Muscle layer of duodenum (tissue), 2 donors: Measurements from ENCODE around the gene CFAP77.

Experiments used
- H3K27ac ChIP-seq: one replicate; pipeline ENCODE4 v1.7.0; 2013; ENCODE audit warnings: mild to moderate bottlenecking, low read length
- H3K27me3 ChIP-seq: one replicate; pipeline ENCODE4 v1.7.0; 2013; ENCODE audit warnings: low read depth, mild to moderate bottlenecking, control low read depth, low read length
- H3K36me3 ChIP-seq, 2 donors: one replicate each; pipeline ENCODE4 v1.7.0; 2013; ENCODE audit warnings: low read length in 2 of 2, control low read depth in 1 of 2, mild to moderate bottlenecking in 1 of 2; ENCODE audit not compliant: insufficient read depth in 2 of 2, control insufficient read depth in 1 of 2
- H3K4me1 ChIP-seq, 2 donors: one replicate each; pipeline ENCODE4 v1.7.0; 2013; ENCODE audit warnings: low read length in 2 of 2, mild to moderate bottlenecking in 2 of 2, control low read depth in 1 of 2, moderate library complexity in 1 of 2; ENCODE audit not compliant: insufficient read depth in 2 of 2, control insufficient read depth in 1 of 2
- H3K4me3 ChIP-seq, 2 donors: one replicate each; pipeline ENCODE4 v1.7.0; 2013; ENCODE audit warnings: low read length in 2 of 2, low read depth in 1 of 2, mild to moderate bottlenecking in 1 of 2
- H3K9me3 ChIP-seq, 2 donors: one replicate each; pipeline ENCODE4 v1.7.0; 2013; ENCODE audit warnings: low read length in 2 of 2, control low read depth in 1 of 2, mild to moderate bottlenecking in 1 of 2; ENCODE audit not compliant: control insufficient read depth in 1 of 2
- donor health status: healthy.

CFAP77 gene

GRCh38 chr9:132494857-132495256, 84.8 kb downstream of the CFAP77 start:
- no peaks in the 10 kb centered on the region for H3K36me3 ChIP-seq
- no peak overlapping the region for H3K27ac ChIP-seq
- H3K9me3 ChIP-seq: no peaks in the 10 kb centered on the region
- H3K27me3 ChIP-seq: no peaks in the 10 kb centered on the region
- H3K4me1 ChIP-seq: no peaks in the 10 kb centered on the region
- no peak overlapping the region for H3K4me3 ChIP-seq

DNA sequence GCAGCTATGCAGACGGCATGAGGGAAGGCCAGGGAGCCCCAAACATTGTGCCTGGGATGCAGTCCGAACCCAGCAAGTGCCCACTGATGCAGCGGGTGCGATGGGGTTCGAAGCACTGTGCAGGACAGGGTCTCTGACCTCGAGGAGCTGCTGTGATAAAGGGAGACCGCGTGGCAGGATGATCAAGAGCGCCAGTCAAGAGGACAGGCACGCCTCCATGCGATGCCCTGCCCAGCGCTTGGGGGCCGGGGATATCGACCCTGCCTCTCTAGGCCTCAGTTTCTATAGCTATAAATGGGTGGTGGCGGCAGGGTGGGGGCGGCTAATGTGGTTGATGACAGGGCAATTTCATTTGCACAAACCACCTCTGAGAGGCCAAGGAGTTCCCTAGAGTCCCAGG, 87.7 kb downstream of the CFAP77 start:
- no peaks in the 10 kb centered on the region for H3K9me3 ChIP-seq
- no peaks in the 10 kb centered on the region for H3K4me1 ChIP-seq
- H3K27me3 ChIP-seq: no peaks in the 10 kb centered on the region

GRCh38 chr9:132498531-132499210, 88.7 kb downstream of the CFAP77 start:
- Histone ChIP-seq H3K4me3 (no peak overlapping the region), H3K9me3 (no peaks in the 10 kb centered on the region), H3K36me3 (no peaks in the 10 kb centered on the region), H3K4me1 (no peaks in the 10 kb centered on the region), H3K27ac (no peak overlapping the region), H3K27me3 (no peaks in the 10 kb centered on the region)

More for the DNA sequence above, 87.7 kb downstream of the CFAP77 start:
- Histone ChIP-seq H3K36me3 (no peaks in the 10 kb centered on the region), H3K27ac (no peak overlapping the region), H3K4me3 (no peak overlapping the region)

GRCh38 chr9:132499251-132499650, 89.2 kb downstream of the CFAP77 start:
- no peaks in the 10 kb centered on the region for H3K36me3 ChIP-seq
- peaks cover 4% of the 10 kb centered on the region for H3K27me3 ChIP-seq
- H3K27ac ChIP-seq: no peak overlapping the region
- no peaks in the 10 kb centered on the region for H3K9me3 ChIP-seq
- H3K4me1 ChIP-seq: no peaks in the 10 kb centered on the region
- H3K4me3 ChIP-seq: no peak overlapping the region

- Histone ChIP-seq H3K27ac (no peak overlapping the region), H3K4me3 (no peak overlapping the region), H3K36me3 (no peaks in the 10 kb centered on the region), H3K27me3 (peaks cover 10% of the 10 kb centered on the region), H3K4me1 (no peaks in the 10 kb centered on the region), H3K9me3 (no peaks in the 10 kb centered on the region)
These were observed 90.2 kb downstream of the CFAP77 start for GRCh38 chr9:132500193-132500592.

DNA sequence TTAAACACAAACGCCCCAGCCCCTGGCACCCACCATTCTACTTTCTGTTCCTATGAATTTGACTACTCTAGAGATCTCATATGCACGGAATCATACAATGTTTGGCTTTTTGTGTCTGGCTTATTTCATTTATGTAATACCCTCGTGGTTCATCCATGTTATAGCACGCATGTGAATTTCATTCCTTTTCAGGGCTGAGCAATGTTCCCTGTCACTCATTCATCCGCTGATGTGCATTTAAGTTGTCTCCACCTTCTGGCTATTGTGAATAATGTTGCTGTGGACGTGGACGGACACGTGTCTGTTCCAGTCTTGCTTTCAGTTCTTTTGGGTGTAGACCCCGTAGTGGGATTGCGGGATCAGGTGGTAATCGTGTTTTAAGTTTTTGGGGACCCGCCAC, 92.5 kb downstream of the CFAP77 start:
- Histone ChIP-seq H3K4me1 (no peaks in the 10 kb centered on the region), H3K36me3 (no peaks in the 10 kb centered on the region), H3K27ac (no peak overlapping the region), H3K9me3 (no peaks in the 10 kb centered on the region), H3K27me3 (peaks cover 13% of the 10 kb centered on the region), H3K4me3 (no peak overlapping the region)

GRCh38 chr9:132503116-132503515, 93.1 kb downstream of the CFAP77 start:
- H3K4me1 ChIP-seq: no peaks in the 10 kb centered on the region
- H3K27me3 ChIP-seq: peaks cover 13% of the 10 kb centered on the region
- no peaks in the 10 kb centered on the region for H3K9me3 ChIP-seq

DNA sequence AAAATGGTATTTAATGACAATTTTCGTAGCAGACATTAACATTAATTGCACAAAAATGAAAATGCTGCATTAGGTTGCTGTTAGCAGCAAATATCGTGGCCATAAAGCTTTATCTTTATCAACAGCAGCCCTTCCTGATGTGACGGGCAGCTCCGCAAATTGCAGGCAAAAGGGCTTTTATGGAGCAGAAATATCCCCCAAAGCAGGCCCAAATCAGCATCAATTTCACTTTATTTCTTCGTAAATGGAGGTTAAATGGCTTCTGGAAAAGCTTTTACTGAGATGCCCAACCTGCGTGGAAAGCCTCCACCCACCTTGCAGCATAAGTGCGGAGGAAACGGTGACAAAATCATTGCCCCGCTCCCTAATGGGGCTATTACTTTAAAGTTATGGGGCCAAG, 94.5 kb downstream of the CFAP77 start:
- no peak overlapping the region for H3K27ac ChIP-seq
- no peaks in the 10 kb centered on the region for H3K36me3 ChIP-seq
- H3K4me1 ChIP-seq: no peaks in the 10 kb centered on the region
- peaks cover 13% of the 10 kb centered on the region for H3K27me3 ChIP-seq
- H3K4me3 ChIP-seq: no peak overlapping the region
- no peaks in the 10 kb centered on the region for H3K9me3 ChIP-seq

More at GRCh38 chr9:132503116-132503515, 93.1 kb downstream of the CFAP77 start:
- no peak overlapping the region for H3K4me3 ChIP-seq
- H3K27ac ChIP-seq: no peak overlapping the region
- H3K36me3 ChIP-seq: no peaks in the 10 kb centered on the region

- no peaks in the 10 kb centered on the region for H3K9me3 ChIP-seq
- no peaks in the 10 kb centered on the region for H3K36me3 ChIP-seq
- H3K4me1 ChIP-seq: peaks cover 0 to 6% of the 10 kb centered on the region in 2 donors
- no peak overlapping the region for H3K27ac ChIP-seq
- H3K27me3 ChIP-seq: peaks cover 13% of the 10 kb centered on the region
- H3K4me3 ChIP-seq: no peak overlapping the region
These were observed 96.1 kb downstream of the CFAP77 start for GRCh38 chr9:132505991-132506655.

DNA sequence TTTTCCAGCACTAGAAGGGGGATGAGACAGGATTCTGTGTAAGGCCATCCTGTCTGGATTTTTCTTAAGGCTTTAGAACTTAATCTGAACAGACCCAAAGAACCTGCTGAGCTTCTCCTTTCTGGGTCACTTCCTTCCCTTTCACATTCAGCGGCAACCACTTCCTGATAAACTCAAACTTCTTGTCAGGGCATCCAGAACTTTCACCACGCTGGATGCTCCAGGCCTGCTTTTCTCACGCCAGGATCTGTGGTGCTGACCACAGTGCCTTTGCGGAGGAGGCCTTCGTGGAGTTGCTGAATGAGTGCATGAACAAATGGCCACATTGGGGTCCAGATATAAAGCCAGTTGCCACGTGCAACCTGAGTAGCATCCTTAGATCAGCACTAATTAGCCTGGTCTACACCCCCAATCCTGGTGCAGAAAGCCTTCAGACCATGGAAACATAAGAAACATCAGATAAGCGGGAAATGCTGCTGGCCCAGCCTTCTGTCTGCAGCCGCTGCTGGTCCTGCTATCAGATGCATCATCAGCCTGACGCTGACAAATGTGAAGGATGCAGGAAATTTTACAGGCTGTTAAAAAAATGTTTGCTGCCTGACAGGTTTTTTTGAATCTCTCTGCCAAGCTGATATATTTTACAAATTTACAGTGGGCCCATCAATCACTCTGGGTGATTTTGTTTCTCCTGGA, 97.1 kb downstream of the CFAP77 start:
- Histone ChIP-seq H3K27me3 (peaks cover 13% of the 10 kb centered on the region), H3K9me3 (no peaks in the 10 kb centered on the region), H3K36me3 (no peaks in the 10 kb centered on the region), H3K4me3 (no peak overlapping the region), H3K27ac (no peak overlapping the region), H3K4me1 (peaks cover 0 to 6% of the 10 kb centered on the region in 2 donors)

DNA sequence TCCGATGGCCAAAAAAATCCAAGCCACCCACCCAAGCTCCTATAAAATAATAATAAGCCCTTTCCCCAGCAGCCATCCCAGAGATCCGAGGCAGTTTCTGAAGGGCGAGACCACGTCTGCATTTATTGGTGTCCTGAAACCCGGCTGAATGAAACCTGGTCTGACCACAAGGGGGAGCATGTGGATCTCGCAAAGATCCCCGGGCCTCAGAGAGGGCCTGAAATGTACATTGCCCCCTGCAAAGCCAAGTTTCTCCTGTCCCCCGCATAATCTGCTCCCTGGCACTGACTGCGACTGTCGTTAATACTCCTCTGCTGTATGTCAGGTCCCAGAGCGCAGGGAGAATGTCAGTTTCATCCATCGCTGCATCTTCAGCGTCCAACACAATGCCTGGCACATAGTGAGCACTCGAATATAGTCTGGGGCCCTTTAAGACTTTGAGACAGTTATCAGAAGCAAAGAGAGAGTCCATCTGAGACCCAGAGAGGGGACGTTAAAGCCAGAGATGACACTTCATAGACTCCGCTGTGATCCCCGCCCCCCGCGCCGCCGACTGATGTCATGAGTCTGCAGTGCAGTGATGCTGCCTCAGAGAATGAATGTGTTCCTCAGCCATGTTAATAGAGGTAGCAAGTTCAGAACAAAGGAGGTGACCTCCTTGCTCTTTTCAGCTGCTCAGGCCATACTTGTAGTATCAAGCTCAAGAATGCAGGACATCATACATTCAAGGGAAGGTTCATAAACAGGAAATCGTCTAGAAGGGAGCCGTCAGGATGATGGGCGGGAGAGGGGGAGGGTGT, 97.9 kb downstream of the CFAP77 start:
- H3K27ac ChIP-seq: no peak overlapping the region
- H3K9me3 ChIP-seq: no peaks in the 10 kb centered on the region
- no peaks in the 10 kb centered on the region for H3K36me3 ChIP-seq
- H3K27me3 ChIP-seq: peaks cover 13% of the 10 kb centered on the region
- peaks cover 0 to 6% of the 10 kb centered on the region in 2 donors for H3K4me1 ChIP-seq
- H3K4me3 ChIP-seq: no peak overlapping the region
